SK-N-SH (cell line): ENCODE data around the gene ASCL3. TPM values are rescaled to one million over a fixed set of nuclear protein-coding genes. Genes with fewer than 3 reads are reported as not detected.

Experiments
- CTCF ChIA-PET: fragments of 300-600, 350-600 bp; formaldehyde crosslinking; extraction: SDS; loops from one replicate; lab custom pipeline; 2021; lab: Yijun Ruan, JAX
- POLR2A ChIA-PET: fragments of 350-600 bp; sonication (Branson Sonifier 250); formaldehyde crosslinking; extraction: SDS; loops from one replicate; lab custom pipeline; 2020; ENCODE audit warnings: antibody characterized with exemption, inconsistent platforms; lab: Yijun Ruan, JAX
- DNase-seq: peaks from one replicate; pipeline ENCODE4 v3.0.0; 2012
- H2AFZ ChIP-seq: fragments of 200-600 bp; sonication (generic); 2 replicates; pipeline ENCODE4 v1.8.1; 2016; ENCODE audit warnings: antibody characterized with exemption, mild to moderate bottlenecking, low read depth
- H3F3A ChIP-seq: fragments of 200-600 bp; sonication (generic); replicated peaks from 2 replicates; pipeline ENCODE3; 2016; ENCODE audit warnings: antibody characterized with exemption, mild to moderate bottlenecking; ENCODE audit not compliant: insufficient read depth
- H3K27ac ChIP-seq, 2 experiments: fragments of 200-500 bp in 1 of 2; fragments of 200-600 bp in 1 of 2; sonication (Bioruptor generic) in 1 of 2; sonication (generic), shearing (Covaris generic) in 1 of 2; 2 replicates each; pipeline versions ENCODE4 v1.5.1 to v1.6.1; 2014 to 2016; ENCODE audit warnings: low read depth in 2 of 2, inconsistent platforms in 1 of 2, low read length in 1 of 2, mild to moderate bottlenecking in 1 of 2, mixed read lengths in 1 of 2
- H3K27me3 ChIP-seq: fragments of 200-600 bp; sonication (generic), shearing (Covaris generic); 2 replicates; pipeline ENCODE4 v1.6.1; 2016; ENCODE audit warnings: mixed run types; ENCODE audit not compliant: insufficient read depth
- H3K36me3 ChIP-seq, 2 experiments: fragments of 200-500 bp in 1 of 2; fragments of 200-600 bp in 1 of 2; sonication (Bioruptor generic) in 1 of 2; sonication (generic) in 1 of 2; replicated peaks in 1 of 2; 2 replicates each; pipeline versions ENCODE3 to v1.5.1; 2014 to 2016; ENCODE audit warnings: low read length in 1 of 2, mild to moderate bottlenecking in 1 of 2; ENCODE audit not compliant: insufficient read depth in 2 of 2, control insufficient read depth in 1 of 2
- H3K4me1 ChIP-seq, 2 experiments: fragments of 200-500 bp in 1 of 2; fragments of 200-600 bp in 1 of 2; sonication (Bioruptor generic) in 1 of 2; sonication (generic), shearing (Covaris generic) in 1 of 2; 2 replicates each; pipeline versions ENCODE4 v1.5.1 to v1.6.1; 2014 to 2016; ENCODE audit warnings: low read depth in 1 of 2, low read length in 1 of 2, mixed run types in 1 of 2; ENCODE audit not compliant: insufficient read depth in 2 of 2, control insufficient read depth in 1 of 2
- H3K4me2 ChIP-seq: fragments of 200-600 bp; sonication (generic), shearing (Covaris generic); 2 replicates; pipeline ENCODE4 v1.6.1; 2017; ENCODE audit warnings: mixed run types
- H3K4me3 ChIP-seq, 2 experiments: fragments of 200-500 bp in 1 of 2; fragments of 200-600 bp in 1 of 2; sonication (Bioruptor generic) in 1 of 2; sonication (generic), shearing (Covaris generic) in 1 of 2; 2 replicates each; pipeline versions ENCODE4 v1.5.1 to v1.8.1; 2014 to 2016; ENCODE audit warnings: low read depth in 2 of 2, inconsistent platforms in 1 of 2, low read length in 1 of 2, mild to moderate bottlenecking in 1 of 2, mixed read lengths in 1 of 2, moderate library complexity in 1 of 2
- H3K79me2 ChIP-seq: fragments of 200-600 bp; sonication (generic); 2 replicates; pipeline ENCODE4 v1.8.1; 2017; ENCODE audit warnings: mild to moderate bottlenecking; ENCODE audit not compliant: insufficient read depth
- H3K9ac ChIP-seq: fragments of 200-600 bp; sonication (generic); 2 replicates; pipeline ENCODE4 v1.6.1; 2017; ENCODE audit warnings: mixed run types
- H3K9me2 ChIP-seq: fragments of 200-600 bp; sonication (generic); 2 replicates; pipeline ENCODE4 v1.6.1; 2017; ENCODE audit warnings: mixed run types
- H3K9me3 ChIP-seq: fragments of 200-600 bp; sonication (generic); 2 replicates; pipeline ENCODE4 v1.6.1; 2017; ENCODE audit warnings: mixed run types, mild to moderate bottlenecking, moderate library complexity
- H4K20me1 ChIP-seq: fragments of 200-600 bp; sonication (generic); 2 replicates; pipeline ENCODE4 v1.6.1; 2017; ENCODE audit warnings: mild to moderate bottlenecking, mixed run types; ENCODE audit not compliant: insufficient read depth
- CHD2 ChIP-seq: fragments of 150-350 bp; IDR thresholded peaks from 2 replicates; pipeline ENCODE4 v1.6.1; 2018; ENCODE audit warnings: low read length; ENCODE audit not compliant: partially characterized antibody
- CTCF ChIP-seq: fragments of 200-600 bp; sonication (generic); IDR thresholded peaks from 2 replicates; pipeline ENCODE4 v1.6.1; 2017; ENCODE audit warnings: antibody characterized with exemption, mild to moderate bottlenecking, moderate library complexity
- EP300 ChIP-seq, 2 experiments: IDR thresholded peaks; 2 replicates each; pipeline versions ENCODE4 v1.4.0 to v1.6.1; 2012; ENCODE audit warnings: borderline replicate concordance in 1 of 2, low read depth in 1 of 2, low read length in 1 of 2
- EZH2phosphoT487 ChIP-seq: fragments of 200-600 bp; sonication (generic); IDR thresholded peaks from 2 replicates; pipeline ENCODE4 v1.6.1; 2017; ENCODE audit warnings: low read depth, mixed run types, mild to moderate bottlenecking, antibody characterized with exemption, moderate library complexity, borderline replicate concordance
- JUND ChIP-seq: IDR thresholded peaks from 2 replicates; pipeline ENCODE4 v1.4.0; 2012
- MAX ChIP-seq: IDR thresholded peaks from 2 replicates; pipeline ENCODE4 v1.4.0; 2012; ENCODE audit warnings: low read depth
- MEF2A ChIP-seq: IDR thresholded peaks from 2 replicates; pipeline ENCODE4 v1.4.0; 2012; ENCODE audit warnings: low read depth, borderline replicate concordance
- MXI1 ChIP-seq: IDR thresholded peaks from 2 replicates; pipeline ENCODE4 v1.6.1; 2012; ENCODE audit warnings: mild to moderate bottlenecking, low read depth, low read length, improper control_type of control experiment
- RAD21 ChIP-seq: IDR thresholded peaks from 2 replicates; pipeline ENCODE4 v1.6.1; 2012; ENCODE audit warnings: mild to moderate bottlenecking, low read length
- RCOR1 ChIP-seq: fragments of 150-350 bp; IDR thresholded peaks from 2 replicates; pipeline ENCODE4 v1.6.1; 2017; ENCODE audit warnings: antibody characterized with exemption, low read length
- REST ChIP-seq: IDR thresholded peaks from 2 replicates; pipeline ENCODE4 v1.6.1; 2012; ENCODE audit warnings: mild to moderate bottlenecking, low read depth, low read length, moderate library complexity
- SIN3A ChIP-seq: IDR thresholded peaks from 2 replicates; pipeline ENCODE4 v1.6.1; 2012; ENCODE audit warnings: low read depth, mild to moderate bottlenecking, low read length, moderate library complexity, borderline replicate concordance
- TAF1 ChIP-seq: IDR thresholded peaks from 2 replicates; pipeline ENCODE4 v1.6.1; 2012; ENCODE audit warnings: low read depth, mild to moderate bottlenecking, low read length, moderate library complexity, borderline replicate concordance
- TCF12 ChIP-seq: IDR thresholded peaks from 2 replicates; pipeline ENCODE4 v1.4.0; 2012
- USF1 ChIP-seq: IDR thresholded peaks from 2 replicates; pipeline ENCODE4 v1.4.0; 2012; ENCODE audit warnings: low read depth, borderline replicate concordance
- YY1 ChIP-seq: IDR thresholded peaks from 2 replicates; pipeline ENCODE4 v1.4.0; 2012; ENCODE audit warnings: low read depth, mild to moderate bottlenecking
- WGBS: methylation state at CpG from one replicate; pipeline ENCODE4 v1.1.6; 2017; ENCODE audit warnings: low lambda C conversion rate; 5-methylcytosine and 5-hydroxymethylcytosine counted together
- polyA plus RNA-seq, 3 experiments: library from polyadenylated mRNA; depleted of rRNA; stranded (reverse); fragments of >200 nt; gene quantifications; 2 replicates each; pipeline ENCODE4 v1.2.3, GENCODE V29; 2012

The ASCL3 gene
- polyA plus RNA-seq, 1 of the 3 experiments (the other 2 are of a cell fraction): not detected

- TF ChIP-seq RAD21: peak; percentile 17; the same call in 1 of the 2 replicates
- TF ChIP-seq CTCF: no peak
- TF ChIP-seq YY1: no peak
- TF ChIP-seq RCOR1: no peak
- TF ChIP-seq MAX: peak; percentile 61
- TF ChIP-seq MEF2A: no peak
- TF ChIP-seq CHD2: peak; percentile 72
- TF ChIP-seq EP300 (IDR thresholded peaks at IDR 0.05; ENCODE audit: borderline replicate concordance in 1 of 2, low read depth in 1 of 2, low read length in 1 of 2): no peak
- peak; percentile 90 for TF ChIP-seq SIN3A
- TF ChIP-seq TCF12: no peak; the same call in 1 of the 2 replicates
- TF ChIP-seq EZH2phosphoT487: no peak
- TF ChIP-seq, all 33 proteins: peak for 17
Observed at GRCh38 chr11:8964324-8965320, 21.8 kb upstream of the ASCL3 start, which contains the start of gene TMEM9B (continued).

GRCh38 chr11:8963569-8964323 lies 20.9 kb upstream of the ASCL3 start:
- H2AFZ ChIP-seq: peak overlapping the region; percentile 43
- no peaks in the 10 kb centered on the region for H3K27me3 ChIP-seq
- 5% methylated on average over 13 of the region's 39 CpGs for WGBS
- H3K36me3 ChIP-seq: peaks cover 1 to 3% of the 10 kb centered on the region in 2 experiments
- no peak for TF ChIP-seq REST
- no peak for TF ChIP-seq JUND
- no peak for TF ChIP-seq USF1
- TF ChIP-seq MXI1: peak; percentile 36; the same call in 1 of the 2 replicates
- TF ChIP-seq TAF1: no peak
- 0 out of 2 replicates have a peak, but pooled peaks have one; percentile 8 for TF ChIP-seq MAX
- no peak for TF ChIP-seq CHD2
- no peak for TF ChIP-seq MEF2A
- no peaks in the 10 kb centered on the region for H3K9me3 ChIP-seq
- peak overlapping the region; percentile 82 for H3K9ac ChIP-seq
- no peaks in the 10 kb centered on the region for H3K9me2 ChIP-seq
- peaks cover 10 to 13% of the 10 kb centered on the region in 2 experiments; a peak in 3 of 4 replicates for H3K4me1 ChIP-seq
- DNase-seq: peak; percentile 85
- peak overlapping the region; percentile 96 for H3K4me2 ChIP-seq
- H3K79me2 ChIP-seq: peaks cover 55% of the 10 kb centered on the region
- ChIA-PET CTCF (interaction anchor here (0.9 to 3.0 kb wide), 6 partner anchors 15 to 64 kb away, joined by 3 to 21 read pairs (median 4); partner anchors contain the start of gene AKIP1), POLR2A (interaction anchor here (0.7 to 2.0 kb wide), 4 partner anchors 17 to 497 kb away, joined by 3 to 6 read pairs (median 4); partner anchors contain the start of gene ZNF143)
- peak overlapping the region; percentile 68 to 93 for H3K4me3 ChIP-seq
- H3F3A ChIP-seq: peaks cover 5% of the 10 kb centered on the region
- peak overlapping the region; percentile 72 to 83 for H3K27ac ChIP-seq
- H4K20me1 ChIP-seq: no peaks in the 10 kb centered on the region
